HG03558 (cell line): ENCODE measurements around the gene C19orf33.

Experiments
- ATAC-seq: cut with Tn5 transposase; IDR thresholded peaks from one replicate; pipeline ENCODE4 v1.9.1; 2021; ENCODE audit warnings: moderate number of reproducible peaks; ENCODE audit not compliant: unreplicated experiment; ENCODE audit errors: extremely low read depth

The C19orf33 gene

GRCh38 chr19:38277969-38278680 lies 25.9 kb upstream of the C19orf33 start:
- no peak for ATAC-seq

GRCh38 chr19:38278751-38279150 lies 25.3 kb upstream of the C19orf33 start:
- ATAC-seq: no peak

GRCh38 chr19:38280030-38280921 lies 23.8 kb upstream of the C19orf33 start:
- no peak for ATAC-seq

GRCh38 chr19:38281811-38282566 lies 22.1 kb upstream of the C19orf33 start:
- no peak for ATAC-seq

GRCh38 chr19:38283271-38283670 lies 20.8 kb upstream of the C19orf33 start:
- ATAC-seq: no peak

- ATAC-seq: no peak
Measured at GRCh38 chr19:38284422-38284821, 19.6 kb upstream of the C19orf33 start.

GRCh38 chr19:38285567-38285966 lies 18.5 kb upstream of the C19orf33 start:
- ATAC-seq: no peak

- no peak for ATAC-seq
Measured at GRCh38 chr19:38287604-38288003, 16.4 kb upstream of the C19orf33 start.

GRCh38 chr19:38288123-38288855 lies 15.8 kb upstream of the C19orf33 start:
- ATAC-seq: no peak

- ATAC-seq: no peak
Measured at GRCh38 chr19:38289955-38290354, 14.1 kb upstream of the C19orf33 start.

GRCh38 chr19:38290631-38291147 lies 13.4 kb upstream of the C19orf33 start:
- no peak for ATAC-seq

- ATAC-seq: no peak
Measured at GRCh38 chr19:38291855-38292254, 12.2 kb upstream of the C19orf33 start.

- ATAC-seq: no peak
Measured at GRCh38 chr19:38293281-38293680, 10.8 kb upstream of the C19orf33 start.

GRCh38 chr19:38294090-38294489 lies 10.0 kb upstream of the C19orf33 start:
- ATAC-seq: no peak

- no peak for ATAC-seq
Measured at GRCh38 chr19:38298821-38299680, 5.0 kb upstream of the C19orf33 start.

- ATAC-seq: no peak
Measured at GRCh38 chr19:38304352-38304865, 358 bp downstream of the C19orf33 start.

- ATAC-seq: no peak
Measured at GRCh38 chr19:38304866-38305429, 897 bp downstream of the C19orf33 start.

GRCh38 chr19:38306236-38306635 lies 2.2 kb downstream of the C19orf33 start:
- ATAC-seq: no peak
